ENCODE measurements around the gene HTR3D. TPM values are rescaled to one million over a fixed set of nuclear protein-coding genes. Genes with fewer than 3 reads are reported as not detected.

Gene HTR3D
- total and polyA plus RNA-seq, 2 donors (not counting 1 experiment from before 2014, with no cell fraction given), result not detected

DNA sequence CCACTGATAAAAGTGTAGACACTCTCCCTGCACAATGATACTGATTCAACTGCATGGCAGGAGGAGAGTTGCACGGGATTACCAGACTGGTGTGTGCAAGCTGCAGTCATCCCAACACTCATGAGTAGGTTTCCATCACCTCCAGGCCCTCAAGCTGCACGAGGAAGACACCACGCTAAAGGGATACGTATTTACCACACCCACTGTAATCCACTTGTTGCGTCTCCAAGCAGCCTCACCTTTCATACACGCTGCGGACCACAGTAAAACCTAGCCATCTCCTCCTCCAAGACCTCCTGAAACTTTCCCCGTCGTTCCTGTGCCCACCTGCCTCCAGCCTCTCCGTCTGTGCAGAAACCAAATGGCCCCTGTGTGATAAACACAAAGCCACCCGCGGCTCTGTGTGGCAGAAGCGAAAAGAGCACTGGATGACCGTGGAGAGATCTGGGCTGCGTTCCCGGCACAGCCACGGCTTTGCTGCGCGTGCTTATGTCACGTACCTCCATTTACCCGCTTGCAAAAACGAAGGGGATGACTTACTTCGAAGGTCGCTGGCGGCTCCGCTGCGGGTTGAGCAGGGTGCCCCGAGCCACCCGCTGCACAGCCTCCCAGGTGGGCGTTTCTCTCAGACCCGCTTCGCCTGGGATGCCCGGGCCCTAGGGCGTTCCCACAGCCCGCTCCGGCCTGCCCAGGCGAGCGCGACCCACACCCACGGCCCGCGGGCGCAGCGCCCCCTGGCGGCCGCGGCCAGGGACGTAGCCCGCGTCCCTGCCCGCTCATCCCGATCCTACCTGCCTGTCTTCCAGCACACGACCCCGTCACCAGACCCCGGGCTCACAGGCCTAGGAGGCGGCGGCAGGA is 14.5 kb upstream of the HTR3D start:
- H3K27me3 ChIP-seq (replicated peaks in 1 of 4; ENCODE audit: control extremely low read depth in 1 of 4, control insufficient read depth in 3 of 4, insufficient read depth in 4 of 4, low read length in 3 of 4), result no peaks in the 10 kb centered on the region
- H3K27ac ChIP-seq (ENCODE audit: low read length in 2 of 2), result peak overlapping the region in 1 of 2 donors; percentile 10
- H3K4me3 Mint-ChIP-seq, result peak overlapping the region; percentile 100
- peak overlapping the region; percentile 73 to 99 (median 93) for H3K4me3 ChIP-seq (ENCODE audit: control extremely low read depth in 1 of 5, extremely low read depth in 1 of 5, insufficient read depth in 1 of 5, low read depth in 2 of 5, low read length in 4 of 5)
- no peaks in the 10 kb centered on the region for H3K36me3 ChIP-seq (replicated peaks in 1 of 2; ENCODE audit: control extremely low read depth in 1 of 2, control insufficient read depth in 1 of 2, extremely low read depth in 1 of 2, insufficient read depth in 2 of 2, low read length in 1 of 2)
- peaks cover 11% of the 10 kb centered on the region for H3K79me2 ChIP-seq (ENCODE audit: control insufficient read depth, insufficient read depth, low read length)
- CTCF ChIA-PET, result interaction anchor here (0.7 to 5.6 kb wide), 15 partner anchors 10 to 299 kb away, joined by 3 to 84 read pairs (median 3); partner anchors contain the start of genes EIF2B5 and PARL
- DNase-seq, result peak; percentile 83
- H3K27me3 Mint-ChIP-seq, result peaks cover 15% of the 10 kb centered on the region
- H3K4me2 ChIP-seq (replicated peaks; ENCODE audit: low read depth, low read length, poor library complexity, severe bottlenecking), result peak overlapping the region; percentile 85
- POLR2A ChIA-PET, result interaction anchor here (1.0 kb wide), 1 partner anchor 122 kb away, joined by 3 read pairs; no protein-coding TSS in a partner anchor
- peaks cover 20% of the 10 kb centered on the region for H3K4me1 Mint-ChIP-seq
- no peaks in the 10 kb centered on the region for H3K9me3 Mint-ChIP-seq (ENCODE audit: insufficient read depth)
- H3K27ac Mint-ChIP-seq, result peak overlapping the region; percentile 94
- ATAC-seq (ENCODE audit: low read depth), result peak; percentile 74
- intact Hi-C loops (cut with micrococcal nuclease), result loop anchor here (1.0 to 5.0 kb wide), 9 partner anchors 112 to 796 kb away; partner anchors contain the start of genes EIF2B5, PARL, PSMD2 and VPS8
- H4K20me1 ChIP-seq (ENCODE audit: control insufficient read depth, insufficient read depth, low read length, poor library complexity, severe bottlenecking), result no peaks in the 10 kb centered on the region
- peaks cover 10 to 13% of the 10 kb centered on the region in 2 donors for H3K4me1 ChIP-seq (ENCODE audit: control insufficient read depth in 2 of 2, insufficient read depth in 2 of 2, low read length in 2 of 2)
- H3K9me3 ChIP-seq (ENCODE audit: control extremely low read depth in 1 of 3, control insufficient read depth in 2 of 3, insufficient read depth in 1 of 3, low read length in 2 of 3), result no peaks in the 10 kb centered on the region
- peak overlapping the region; percentile 95 for H3K9ac ChIP-seq (ENCODE audit: low read length)
- peak overlapping the region; percentile 100 for H2AFZ ChIP-seq (ENCODE audit: insufficient read depth, low read depth, low read length, poor library complexity, severe bottlenecking)
- 32% methylated on average over 57 of the region's 57 CpGs for WGBS (ENCODE audit: insufficient coverage)
- TF ChIP-seq, protein P1, sequence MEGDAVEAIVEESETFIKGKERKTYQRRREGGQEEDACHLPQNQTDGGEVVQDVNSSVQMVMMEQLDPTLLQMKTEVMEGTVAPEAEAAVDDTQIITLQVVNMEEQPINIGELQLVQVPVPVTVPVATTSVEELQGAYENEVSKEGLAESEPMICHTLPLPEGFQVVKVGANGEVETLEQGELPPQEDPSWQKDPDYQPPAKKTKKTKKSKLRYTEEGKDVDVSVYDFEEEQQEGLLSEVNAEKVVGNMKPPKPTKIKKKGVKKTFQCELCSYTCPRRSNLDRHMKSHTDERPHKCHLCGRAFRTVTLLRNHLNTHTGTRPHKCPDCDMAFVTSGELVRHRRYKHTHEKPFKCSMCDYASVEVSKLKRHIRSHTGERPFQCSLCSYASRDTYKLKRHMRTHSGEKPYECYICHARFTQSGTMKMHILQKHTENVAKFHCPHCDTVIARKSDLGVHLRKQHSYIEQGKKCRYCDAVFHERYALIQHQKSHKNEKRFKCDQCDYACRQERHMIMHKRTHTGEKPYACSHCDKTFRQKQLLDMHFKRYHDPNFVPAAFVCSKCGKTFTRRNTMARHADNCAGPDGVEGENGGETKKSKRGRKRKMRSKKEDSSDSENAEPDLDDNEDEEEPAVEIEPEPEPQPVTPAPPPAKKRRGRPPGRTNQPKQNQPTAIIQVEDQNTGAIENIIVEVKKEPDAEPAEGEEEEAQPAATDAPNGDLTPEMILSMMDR (IDR thresholded peaks at IDR 0.05), result peak; percentile 99
- TF ChIP-seq EZH2 (IDR thresholded peaks at IDR 0.05; ENCODE audit: borderline replicate concordance, insufficient read depth, low read depth, low read length, poor library complexity, severe bottlenecking), result no peak

Measured in B cell (primary cell).